Measurements from ENCODE around the gene KLHL30.

The KLHL30 gene

GRCh38 chr2:238133499-238134392 is 4.7 kb upstream of the KLHL30 start:
- no peak for DNase-seq

- DNase-seq: no peak
Measured at GRCh38 chr2:238134393-238134785, 4.1 kb upstream of the KLHL30 start.

DNA sequence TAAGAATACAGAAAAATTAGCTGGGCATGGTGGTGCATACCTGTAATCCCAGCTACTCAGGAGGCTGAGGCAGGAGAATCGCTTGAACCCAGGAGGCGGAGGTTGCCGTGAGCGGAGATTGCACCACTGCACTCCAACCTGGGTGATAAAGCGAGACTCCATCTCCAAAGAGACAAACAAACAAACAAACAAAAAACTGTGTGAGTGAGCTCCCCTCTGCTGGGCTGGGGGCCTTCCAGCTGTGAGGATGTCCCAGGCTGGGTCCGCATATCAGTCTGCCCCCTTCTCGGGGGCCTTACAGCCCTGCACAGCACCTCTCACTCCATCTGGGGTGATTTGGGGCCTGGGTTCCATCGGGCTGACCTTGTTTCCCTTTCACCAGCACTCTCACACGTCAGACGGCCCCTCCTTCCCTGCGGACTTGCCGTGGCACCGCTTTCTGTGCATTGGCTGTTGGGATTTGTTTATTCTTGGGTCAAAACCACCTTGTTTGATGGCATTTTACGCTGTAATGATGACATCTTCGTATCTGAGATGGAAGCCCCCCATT is 2.8 kb upstream of the KLHL30 start:
- no peak for DNase-seq

DNA sequence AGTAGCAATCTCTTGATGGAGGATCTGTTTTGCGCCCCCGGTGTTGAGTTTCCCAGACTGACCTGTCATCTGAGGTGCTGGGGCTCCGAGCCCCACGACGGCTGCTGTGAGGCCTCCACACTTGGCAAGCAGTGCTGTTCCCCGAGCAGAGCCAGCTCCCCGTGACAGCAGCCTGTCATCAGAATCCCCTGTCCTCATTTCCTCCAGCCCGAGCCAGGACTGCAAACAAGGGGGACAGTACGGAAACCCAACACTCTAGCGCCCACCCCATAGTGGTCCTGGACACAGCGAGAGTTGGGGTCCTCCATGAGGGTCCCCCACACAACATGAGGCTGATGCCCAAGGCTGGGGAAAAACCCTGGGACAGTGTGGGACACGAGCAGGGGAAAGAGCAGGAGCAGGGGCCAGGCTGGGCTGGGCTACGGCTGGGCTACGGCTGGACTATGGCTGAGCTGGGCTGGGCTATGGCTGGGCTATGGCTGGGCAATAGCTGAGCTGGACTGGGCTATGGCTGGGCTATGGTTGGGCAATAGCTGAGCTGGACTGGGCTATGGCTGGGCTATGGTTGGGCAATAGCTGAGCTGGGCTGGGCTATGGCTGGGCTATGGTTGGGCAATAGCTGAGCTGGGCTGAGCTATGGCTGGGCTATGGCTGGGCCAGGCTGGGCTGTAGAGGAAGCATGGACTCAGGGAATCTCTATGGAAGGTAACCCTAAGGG is 1.5 kb upstream of the KLHL30 start:
- DNase-seq: no peak

DNA sequence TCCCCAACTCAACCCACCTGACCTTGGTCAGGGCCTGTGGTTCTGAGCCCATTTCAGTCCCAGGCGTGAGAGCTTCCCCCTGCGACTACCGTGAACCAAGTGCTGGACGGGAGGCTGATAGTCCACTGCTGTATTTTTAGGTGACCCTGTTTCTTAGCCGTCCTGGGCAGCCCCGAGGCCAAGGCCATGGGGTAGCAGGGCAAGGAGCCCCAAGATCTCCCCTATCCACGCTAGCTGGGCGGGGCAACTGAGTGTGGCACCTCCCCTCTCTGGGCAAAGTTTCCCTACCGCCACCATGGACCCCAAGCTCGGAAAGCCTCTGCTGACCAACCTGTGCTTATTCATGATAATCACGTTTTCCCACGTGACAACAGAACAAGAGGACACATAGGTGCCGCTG is 583 bp upstream of the KLHL30 start:
- DNase-seq: no peak

DNA sequence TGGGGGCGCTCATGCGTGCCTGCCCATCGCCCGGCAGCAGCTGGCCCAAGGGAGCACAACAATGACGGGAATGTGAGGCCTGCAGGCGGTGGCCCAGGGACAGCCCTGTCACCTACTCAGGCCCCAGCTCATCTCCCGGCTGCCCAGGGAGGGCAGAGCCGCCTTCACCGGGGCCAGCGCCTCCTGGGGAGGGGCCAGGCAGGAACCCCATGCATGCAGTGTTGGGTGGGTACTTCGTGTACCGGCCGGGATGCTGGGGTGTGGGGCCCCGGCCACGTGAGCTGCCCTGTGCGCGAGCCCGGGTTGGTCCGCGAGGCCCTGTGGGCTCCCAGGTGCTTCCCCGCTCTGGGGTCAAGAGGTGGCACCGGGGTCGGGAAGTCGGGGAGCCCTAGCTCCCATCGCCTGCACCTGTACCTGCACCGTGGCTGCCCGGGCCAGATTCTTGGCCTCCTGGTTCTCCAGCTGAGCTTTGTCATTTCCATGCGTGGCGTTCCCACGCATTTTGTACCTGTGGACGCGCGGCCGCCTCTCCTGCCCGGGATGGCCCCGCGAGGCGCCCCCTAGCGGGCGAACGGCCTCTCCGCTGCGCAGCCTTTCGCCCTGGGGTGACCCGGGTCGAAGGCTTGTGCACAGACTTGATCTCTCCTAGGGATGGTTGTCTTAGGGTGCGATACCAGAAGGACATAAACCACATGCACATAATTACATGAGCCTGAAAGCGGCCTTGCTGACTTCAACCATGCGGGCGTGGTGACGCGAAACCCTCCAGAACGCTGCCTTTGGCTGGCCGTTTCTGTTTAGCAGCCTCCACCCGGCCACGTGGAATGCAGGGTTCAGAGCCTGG is 950 bp downstream of the KLHL30 start:
- no peak for DNase-seq

GRCh38 chr2:238140040-238140439 is 1.6 kb downstream of the KLHL30 start:
- DNase-seq: no peak

DNA sequence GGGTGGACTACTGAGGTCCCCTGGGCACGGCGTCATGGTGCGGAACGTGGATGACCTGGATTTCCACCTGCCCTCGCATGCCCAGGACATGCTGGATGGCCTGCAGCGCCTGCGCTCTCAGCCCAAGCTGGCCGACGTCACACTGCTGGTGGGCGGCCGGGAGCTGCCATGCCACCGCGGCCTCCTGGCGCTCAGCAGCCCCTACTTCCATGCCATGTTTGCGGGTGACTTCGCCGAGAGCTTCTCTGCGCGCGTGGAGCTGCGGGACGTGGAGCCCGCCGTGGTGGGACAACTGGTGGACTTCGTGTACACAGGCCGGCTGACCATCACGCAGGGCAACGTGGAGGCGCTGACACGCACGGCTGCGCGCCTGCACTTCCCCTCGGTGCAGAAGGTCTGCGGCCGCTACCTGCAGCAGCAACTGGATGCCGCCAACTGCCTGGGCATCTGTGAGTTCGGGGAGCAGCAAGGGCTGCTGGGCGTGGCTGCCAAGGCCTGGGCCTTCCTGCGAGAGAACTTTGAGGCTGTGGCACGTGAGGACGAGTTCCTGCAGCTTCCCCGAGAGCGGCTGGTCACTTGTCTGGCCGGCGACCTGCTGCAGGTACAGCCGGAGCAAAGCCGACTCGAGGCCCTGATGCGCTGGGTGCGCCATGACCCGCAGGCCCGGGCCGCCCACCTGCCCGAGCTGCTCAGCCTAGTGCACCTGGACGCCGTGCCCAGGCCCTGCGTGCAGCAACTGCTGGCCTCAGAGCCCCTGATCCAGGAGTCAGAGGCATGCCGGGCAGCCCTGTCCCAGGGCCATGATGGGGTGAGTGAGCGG is 2.5 kb downstream of the KLHL30 start:
- no peak for DNase-seq

DNA sequence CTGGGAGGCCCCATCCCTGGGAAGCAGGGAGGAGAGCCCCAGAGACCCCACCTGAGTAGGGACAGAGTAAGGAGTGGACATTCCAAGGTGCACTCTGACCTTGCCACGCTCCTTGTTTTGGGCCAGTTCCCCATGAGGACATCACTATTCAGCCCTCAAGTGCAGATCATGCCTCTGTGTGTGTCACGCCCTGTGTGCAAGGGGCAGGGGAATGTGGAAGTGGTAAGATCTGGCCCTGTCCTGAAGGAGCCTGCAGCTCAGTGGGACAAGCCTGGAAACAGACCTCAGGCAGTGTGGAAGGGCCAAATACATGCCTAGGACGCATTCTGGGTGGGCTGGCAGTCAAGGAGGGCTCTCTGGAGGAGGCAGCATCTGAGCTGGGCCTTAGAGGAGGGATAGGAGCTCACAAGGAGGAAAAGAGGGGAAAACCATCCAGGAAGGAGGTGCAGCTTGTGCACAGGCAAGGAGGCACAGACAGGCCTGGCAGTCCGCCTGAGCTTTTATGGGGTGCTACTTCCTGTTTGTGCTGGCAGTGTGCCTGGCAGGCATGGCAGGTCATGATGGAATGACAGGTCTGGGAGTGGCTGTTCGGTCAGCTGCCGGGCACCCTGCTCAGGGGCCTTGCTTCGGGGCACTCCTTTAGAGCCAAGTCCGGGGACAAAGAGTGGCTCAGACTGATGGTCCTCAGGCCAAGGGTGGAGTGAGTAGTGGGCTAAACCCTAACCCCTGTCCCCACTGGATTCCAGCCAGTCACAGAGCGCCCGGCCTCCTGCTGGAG is 3.3 kb downstream of the KLHL30 start:
- DNase-seq: no peak

DNA sequence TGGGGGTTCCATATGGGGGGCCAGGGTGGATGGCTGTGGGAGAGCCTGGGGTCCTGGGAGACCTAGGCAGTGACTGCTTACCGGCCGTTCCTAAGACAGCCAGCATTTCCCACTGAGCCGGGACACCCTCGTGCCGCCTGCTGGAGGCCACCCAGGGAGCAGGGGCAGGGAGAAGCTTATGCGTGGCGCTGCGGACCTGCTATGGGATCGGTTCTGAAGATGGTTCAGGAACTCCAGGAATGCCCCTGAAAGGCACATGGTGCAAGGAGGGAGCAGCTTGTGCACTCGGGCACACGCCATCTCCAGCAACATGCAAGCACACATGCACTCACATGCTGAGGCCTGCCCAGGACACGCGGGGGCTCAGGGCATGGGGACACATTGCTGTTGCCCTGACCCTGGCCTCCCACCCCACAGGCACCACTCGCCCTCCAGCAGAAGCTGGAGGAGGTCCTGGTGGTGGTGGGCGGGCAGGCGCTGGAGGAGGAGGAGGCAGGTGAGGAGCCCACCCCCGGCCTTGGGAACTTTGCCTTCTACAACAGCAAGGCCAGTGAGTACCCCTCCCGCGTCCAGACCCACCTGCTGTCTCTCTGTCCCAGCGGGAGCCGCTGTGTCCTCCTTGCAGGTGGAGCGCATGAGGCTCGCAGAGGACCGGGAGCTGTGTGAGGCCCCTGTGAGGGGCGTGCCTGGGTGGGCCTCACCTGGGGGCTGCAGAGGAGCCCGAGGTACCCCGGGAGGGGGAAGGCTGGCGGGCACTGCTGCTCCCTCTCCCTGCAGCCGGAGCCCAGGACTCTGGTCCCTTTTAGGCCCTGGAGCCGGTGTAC is 4.1 kb downstream of the KLHL30 start:
- DNase-seq: no peak

GRCh38 chr2:238143239-238143951 is 4.9 kb downstream of the KLHL30 start:
- DNase-seq: no peak

GRCh38 chr2:238144262-238144661 is 5.8 kb downstream of the KLHL30 start:
- DNase-seq: no peak

DNA sequence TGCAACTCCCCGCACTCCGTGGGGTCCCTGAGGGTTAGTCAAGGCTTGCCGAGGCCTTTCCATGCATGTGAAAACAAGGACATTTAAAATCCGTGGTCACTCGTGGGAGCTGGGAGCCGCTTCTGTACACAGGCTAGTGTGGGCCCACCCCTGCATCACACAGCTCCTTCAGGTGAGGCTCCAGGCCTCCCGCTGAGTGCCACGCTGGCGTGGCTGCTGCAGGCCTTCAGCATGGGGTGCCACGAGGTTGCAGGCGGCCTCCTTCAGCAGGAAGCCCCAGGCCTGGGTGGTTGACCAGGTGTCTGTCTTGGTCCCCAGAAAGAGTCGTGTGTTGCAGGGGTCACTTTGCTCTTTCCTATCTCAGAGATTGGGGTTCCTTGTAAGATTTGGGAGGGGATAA is 6.6 kb downstream of the KLHL30 start:
- no peak for DNase-seq

GRCh38 chr2:238145851-238146250 is 7.4 kb downstream of the KLHL30 start:
- no peak for DNase-seq

DNA sequence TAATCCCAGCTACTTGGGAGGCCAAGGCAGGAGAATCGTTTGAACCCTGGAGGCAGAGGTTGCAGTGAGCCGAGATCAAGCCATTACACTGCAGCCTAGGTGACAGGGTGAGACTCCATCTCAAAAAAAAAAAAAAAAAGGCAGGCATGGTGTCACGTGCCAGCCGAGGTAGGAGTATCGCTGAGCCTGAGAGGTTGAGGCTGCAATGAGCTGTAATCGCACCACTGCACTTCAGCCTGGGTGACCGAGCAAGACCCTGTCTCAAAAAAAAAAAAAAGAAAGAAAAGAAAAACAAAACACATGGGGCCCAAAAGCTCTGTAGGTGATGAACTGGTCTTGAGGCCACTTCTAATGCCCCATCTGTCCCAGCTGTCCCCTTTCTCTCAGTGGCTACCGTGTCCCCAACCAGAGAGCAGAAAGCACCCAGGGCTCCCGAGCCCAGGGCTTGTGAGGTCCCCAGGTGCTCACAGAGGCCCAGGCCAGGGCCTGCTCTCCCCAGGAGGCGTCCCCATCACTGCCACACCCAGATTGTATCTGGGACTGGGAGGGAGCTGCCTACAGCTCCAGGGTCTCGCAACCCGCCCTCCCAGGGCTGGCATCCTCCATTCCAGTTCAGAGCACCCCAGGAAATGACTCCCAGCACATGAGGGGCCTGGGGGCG is 8.5 kb downstream of the KLHL30 start:
- DNase-seq: no peak

DNA sequence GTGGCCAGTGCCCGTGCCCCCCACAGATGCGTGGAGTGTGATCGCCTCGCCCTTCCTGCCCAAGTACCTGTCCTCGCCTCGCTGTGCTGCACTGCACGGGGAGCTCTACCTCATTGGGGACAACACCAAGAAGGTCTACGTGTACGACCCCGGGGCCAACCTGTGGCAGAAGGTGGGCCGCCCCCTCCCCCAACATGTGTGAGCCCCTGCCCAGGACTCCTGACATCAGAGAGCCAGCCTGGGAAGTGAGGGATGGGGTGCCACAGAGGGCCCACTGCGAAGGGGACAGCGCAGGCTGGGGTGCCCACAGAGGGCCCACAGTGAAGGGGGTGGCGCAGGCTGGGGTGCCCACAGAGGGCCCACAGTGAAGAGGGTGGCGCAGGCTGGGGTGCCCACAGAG is 10.5 kb downstream of the KLHL30 start:
- no peak for DNase-seq

- no peak for DNase-seq
Measured at GRCh38 chr2:238149841-238150572, 11.5 kb downstream of the KLHL30 start.

GRCh38 chr2:238150686-238151085 is 12.2 kb downstream of the KLHL30 start:
- DNase-seq: no peak

Data from activated CD4-positive, CD25-positive, alpha-beta regulatory T cell (primary cell).